DMS53 treated with DMSO at 0.1 percent for 48 hours (cell line): Measurements from ENCODE around the gene CEP20.

Experiments
- DNase-seq: peaks from one replicate; lab custom pipeline; 2025; ENCODE audit not compliant: unreplicated experiment; lab: John Stamatoyannopoulos, UW

Gene CEP20

DNA sequence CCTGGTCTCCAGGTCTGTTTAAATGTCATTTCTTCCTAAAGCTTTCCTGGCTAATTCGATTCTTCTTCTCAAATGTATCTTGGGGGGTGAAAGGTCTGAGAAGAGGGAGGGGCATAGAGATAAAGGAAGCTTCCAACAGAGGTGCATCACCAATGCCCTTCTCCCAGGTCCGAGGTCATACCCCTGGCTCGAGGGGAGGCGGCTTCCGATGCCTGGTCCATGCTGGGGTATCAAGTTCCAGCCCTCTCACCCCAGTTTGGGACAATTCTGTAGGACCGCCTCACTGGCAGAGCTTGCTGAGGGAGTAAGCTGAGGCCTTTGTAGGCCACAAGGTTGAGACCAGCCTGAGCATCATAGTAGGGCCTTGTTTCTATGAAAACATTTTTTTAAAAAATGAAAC, 10.3 kb upstream of the CEP20 start:
- DNase-seq: no peak

DNA sequence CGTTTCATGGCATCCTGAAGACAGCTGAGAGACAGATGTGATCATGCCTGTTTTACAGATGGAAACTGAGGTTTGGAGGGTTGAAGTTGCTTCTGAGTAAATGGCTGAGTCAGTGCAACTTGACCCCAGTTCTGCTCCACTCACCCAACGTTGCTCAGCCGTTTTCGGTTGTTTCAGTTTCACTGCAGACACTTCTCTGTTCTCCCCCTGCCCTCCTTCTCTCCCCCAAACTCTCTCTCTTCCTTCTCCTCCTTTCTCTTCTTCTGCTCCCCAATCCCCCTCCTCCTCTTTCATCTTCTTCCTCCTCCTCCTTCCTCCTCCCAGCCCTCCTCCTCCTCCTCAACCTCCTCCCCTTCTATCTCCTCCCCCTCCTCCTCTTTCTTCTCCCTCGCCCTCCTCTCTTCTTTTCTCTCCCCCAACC, 9.4 kb upstream of the CEP20 start:
- no peak for DNase-seq

DNA sequence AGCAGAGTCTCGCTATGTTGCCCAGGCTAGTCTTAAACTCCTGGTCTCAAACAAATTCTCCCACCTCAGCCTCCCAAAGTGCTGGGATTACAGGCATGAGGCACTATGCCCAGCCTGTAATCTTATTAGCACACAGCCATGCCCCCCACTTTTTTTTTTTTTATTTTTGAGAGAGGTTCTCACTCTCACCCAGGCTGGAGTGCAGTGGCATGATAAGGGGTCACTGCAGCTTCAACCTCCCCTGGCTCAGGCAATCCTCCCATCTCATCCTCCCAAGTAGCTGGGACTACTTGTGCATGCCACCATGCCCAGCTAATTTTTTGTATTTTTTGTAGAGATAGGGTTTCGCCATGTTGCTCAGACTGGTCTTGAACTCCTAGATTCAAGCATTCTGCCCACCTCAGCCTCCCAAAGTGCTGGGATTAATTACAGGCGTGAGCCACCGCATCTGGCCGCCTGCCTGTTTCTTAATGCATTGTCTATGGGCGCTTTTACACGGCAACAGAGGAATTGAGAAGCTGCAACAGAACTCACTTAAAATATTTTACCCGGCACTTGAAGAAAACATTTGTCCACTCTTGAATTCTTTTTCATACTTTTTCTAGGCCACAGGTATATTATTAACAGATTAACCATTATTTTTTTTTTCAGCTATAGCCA, 8.8 kb upstream of the CEP20 start:
- no peak for DNase-seq

DNA sequence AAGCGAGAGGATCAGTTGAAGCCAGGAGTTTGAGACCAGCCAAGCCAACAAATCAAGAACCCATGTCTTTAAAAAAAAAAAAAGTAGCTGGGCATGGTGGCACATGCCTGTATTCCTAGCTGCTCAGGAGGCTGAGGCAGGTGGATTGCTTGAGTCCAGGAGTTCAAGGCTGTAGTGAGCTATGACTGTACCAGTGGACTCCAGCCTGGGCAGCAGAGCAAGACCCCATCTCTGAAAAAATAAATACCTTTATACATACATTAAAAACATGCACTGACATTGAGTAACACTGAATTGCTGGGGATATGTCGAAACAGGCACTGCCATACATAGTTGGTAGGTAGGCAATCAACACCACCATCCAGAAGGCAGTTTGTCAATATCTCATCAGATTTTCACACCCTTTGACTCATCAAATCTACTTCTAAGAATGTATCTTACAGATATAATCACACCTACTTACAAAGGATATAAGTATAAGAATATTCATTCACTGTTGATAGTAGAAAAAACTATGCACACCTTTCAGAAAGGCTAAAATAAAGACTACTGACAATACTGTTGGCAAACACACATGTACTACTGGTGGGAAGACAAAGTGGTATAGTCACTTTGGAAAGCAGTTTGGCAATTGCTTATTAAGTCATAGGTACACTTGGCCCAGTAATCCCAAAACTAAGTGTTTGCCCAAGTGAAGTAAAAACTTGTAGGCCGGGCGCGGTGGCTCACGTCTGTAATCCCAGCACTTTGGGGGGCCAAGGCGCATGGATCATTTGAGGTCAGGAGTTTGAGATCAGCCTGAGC, 6.4 kb upstream of the CEP20 start:
- no peak for DNase-seq

DNA sequence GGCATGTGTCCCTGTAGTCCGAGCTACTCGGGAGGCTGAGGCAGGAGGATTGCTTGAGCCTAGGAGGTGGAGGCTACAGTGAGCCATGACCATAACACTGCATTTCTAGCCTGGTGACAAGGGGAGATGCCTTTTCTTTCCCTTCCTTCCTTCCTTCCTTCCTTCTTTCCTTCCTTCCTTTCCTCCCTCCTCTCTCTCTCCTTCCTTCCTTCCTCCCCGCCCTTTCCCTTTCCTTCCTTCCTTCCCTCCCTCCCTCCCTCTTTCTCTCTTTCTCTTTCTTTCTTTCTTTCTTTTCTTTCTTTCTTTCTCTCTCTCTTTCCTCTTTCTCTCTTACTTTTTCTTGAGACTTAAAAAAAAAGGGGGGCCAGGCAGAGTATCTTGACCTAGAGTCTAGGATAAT, 3.1 kb upstream of the CEP20 start:
- DNase-seq: no peak

DNA sequence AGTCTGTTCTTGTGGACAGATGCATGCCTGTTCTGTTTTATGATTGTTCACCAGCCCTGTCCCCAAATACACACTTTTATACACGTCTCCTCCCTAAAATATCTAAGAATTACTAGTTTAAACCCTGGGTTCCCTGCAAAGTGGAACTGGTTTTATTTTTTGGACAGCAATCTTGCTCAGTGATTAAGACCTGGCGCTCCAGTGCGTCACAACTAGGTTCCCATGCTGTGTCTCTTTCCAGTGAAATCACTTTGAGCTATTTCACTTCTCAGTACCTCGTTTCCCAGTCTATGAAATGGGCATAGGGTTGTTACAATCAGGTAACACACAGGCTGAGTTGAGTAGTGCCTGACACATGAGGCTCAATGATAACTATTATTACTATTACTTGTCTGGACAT, 1.1 kb downstream of the CEP20 start:
- DNase-seq: no peak

DNA sequence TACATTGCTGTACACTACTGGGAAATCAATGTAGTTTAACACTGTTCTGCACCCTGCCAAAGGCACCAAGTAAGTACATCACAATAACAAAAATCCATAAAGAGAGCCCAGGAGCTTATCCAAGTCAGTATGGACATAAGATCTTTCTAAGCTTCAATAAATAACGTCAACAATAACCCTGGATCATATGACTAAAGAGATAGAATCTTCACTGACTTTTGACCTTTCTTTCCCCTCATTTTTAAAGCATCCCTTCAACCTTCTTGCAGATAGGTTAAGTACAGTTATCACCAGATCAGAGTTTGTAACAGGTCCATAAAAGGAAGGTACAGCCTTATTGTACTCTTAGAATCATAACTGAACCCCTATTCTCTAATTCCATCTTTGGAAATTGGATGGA, 2.3 kb downstream of the CEP20 start:
- no peak for DNase-seq

DNA sequence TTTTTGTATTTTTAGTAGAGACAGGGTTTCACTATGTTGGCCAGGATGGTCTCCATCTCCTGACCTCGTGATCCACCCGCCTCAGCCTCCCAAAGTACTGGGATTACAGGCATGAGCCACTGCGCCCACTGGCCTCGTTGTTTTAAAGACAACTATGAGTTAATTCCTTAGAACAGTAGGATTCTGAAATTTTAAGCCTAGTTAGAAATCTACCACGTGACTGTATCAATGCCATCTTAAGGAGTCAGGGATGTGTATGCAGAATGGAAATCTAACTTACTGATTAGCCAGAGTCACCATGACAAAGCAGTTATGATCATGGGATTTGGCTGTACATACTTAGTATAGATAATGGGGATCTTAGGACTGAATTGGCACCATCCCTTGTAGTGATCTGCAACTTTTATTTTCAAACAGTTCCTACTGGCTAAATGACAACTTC, 2.8 kb downstream of the CEP20 start:
- DNase-seq: no peak

DNA sequence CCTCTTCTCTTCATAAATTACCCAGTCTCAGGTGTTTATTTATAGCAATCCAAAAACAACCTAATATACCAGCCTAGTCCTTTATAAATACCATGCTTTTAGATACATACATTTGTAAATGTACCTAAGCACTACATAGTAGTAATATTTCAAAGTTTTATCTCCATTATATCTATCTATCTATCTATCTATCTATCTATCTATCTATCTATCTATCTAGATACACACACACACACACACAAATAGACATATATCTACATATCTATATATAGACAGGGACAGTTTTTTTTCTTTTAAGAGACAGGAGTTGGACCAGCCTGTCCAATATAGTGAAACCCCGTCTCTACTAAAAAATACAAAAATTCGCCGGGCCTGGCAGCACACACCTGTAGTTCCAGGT, 5.8 kb downstream of the CEP20 start:
- DNase-seq: no peak

DNA sequence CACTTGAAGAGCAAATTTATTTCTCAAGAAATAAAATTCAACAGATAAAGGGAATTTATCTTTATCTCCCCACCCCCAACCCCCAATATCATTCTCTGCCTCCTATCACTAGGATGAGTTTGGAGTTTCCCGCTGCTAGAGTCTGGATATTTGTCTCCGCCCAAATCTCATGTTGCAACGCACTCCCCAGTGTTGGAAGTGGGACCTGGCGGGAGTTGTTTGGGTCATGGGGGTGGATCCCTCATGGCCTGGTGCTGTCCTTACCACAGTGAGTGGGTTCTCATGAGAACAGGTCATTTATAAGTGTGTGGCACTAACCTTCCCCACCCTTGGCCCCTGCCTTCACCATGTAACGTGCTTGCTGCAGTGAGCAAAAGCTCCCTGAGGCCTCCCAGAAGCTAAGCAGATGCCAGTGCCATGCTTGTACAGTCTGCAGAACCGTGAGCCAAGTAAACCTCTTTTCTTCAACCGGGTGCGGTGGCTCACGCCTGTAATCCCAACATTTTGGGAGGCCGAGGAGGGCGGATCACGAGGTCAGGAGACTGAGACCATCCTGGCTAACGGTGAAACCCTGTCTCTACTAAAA, 6.5 kb downstream of the CEP20 start:
- DNase-seq: no peak

DNA sequence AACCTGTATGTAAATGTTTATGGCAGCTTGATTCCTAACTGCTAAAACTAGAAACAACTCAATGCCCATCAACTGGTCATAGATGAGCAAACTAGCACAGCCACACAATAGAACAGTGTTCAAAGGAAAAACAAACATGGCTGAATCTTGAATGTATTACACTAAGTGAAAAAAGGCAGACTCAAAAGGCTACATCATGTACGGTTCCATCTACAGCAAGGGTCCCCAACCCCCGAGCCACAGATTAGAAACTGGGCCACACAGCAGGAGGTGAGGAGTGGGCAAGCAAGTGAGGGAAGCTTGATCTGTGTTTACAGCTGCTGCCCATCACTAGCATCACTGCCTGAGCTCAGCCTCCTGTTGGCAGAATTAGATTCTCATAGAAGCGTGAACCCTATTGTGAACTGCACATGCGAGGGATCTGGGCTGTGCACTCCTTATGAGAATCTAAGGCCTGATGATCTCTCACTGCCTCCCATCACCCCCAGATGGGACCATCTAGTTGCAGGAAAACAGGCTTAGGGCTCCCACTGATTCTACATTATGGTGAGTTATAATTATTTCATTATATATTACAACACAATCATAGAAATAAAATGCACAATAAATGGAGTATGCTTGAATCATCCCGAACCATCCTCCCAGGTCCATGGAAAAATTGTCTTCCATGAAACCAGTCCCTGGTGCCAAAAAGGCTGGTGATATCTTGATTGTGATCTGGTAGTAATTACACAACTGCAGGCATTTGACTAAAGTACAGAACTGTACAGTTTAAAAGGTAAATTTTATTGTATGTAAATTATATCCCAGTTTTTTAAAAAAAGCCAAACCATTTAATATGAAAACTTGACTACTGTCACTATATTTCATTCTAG, 7.7 kb downstream of the CEP20 start:
- no peak for DNase-seq

DNA sequence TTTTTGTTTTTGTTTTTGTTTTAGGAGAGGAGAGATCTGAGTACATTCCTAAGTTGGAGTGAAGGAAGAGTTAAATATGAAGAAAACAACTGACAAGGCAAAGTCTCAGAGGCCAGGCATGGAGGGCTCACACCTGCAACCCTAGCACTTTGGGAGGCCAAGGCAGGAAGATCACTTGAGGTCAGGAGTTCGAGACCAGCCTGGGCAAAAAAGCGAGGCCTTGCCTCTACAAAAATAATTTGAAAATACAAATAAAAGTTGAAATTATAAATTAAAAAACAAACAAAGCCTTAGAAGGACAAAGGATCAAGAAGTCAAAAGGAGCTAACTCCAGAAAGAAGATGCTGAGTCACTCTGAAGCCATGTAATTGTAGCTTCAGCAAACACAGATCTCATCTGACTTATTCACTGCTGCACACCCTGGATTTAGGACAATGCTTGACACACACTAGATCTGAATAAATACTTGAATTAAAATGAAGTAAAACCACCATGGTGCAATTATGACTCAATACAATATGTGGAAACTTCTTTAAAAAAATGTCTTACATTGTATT, 9.1 kb downstream of the CEP20 start:
- DNase-seq: peak; percentile 26

DNA sequence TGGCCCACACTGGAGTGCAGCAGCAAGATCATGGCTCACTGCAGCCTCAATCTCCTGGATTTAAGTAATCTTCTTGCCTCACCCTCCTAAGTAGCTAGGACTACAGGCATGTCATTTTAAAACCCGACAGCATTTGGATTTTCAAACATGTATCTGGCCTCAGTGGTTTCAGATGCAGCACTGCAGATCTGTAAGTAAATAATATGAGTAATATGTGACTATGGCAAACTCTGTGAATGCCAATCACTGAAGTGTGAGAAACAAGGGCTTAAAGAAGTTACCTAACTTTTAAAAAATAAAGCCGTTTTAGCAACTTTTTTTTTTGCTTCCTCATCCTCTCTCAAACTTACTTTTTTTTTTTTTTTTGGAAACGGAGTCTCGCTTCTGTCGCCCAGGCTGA, 11.9 kb downstream of the CEP20 start:
- no peak for DNase-seq

DNA sequence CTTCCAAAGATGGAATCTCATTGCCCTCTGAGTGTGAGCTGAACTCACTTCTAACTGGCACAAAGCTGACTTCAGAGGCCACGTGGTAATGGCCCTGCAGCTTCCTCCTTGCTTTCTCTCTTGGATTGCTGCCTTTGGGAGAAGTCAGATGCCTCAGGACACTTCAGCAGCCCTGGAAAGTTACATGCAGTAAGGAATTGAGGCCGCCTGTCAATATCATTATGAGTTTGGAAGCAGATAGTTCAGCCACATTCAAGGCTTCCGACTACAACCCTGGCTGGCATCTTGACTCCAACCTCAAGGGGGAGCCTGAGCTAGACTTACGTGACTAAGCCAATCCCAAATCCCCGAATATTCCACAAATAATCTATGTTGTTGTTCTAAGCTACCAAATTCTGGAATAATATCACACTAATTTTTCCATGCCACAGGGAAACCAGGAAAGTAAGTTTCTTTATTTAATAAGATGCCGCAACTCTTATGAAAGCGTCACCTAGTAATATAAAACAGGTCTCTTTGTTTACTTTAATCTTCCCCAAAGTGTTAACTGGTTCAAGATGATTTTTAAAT, 13.6 kb downstream of the CEP20 start:
- no peak for DNase-seq

DNA sequence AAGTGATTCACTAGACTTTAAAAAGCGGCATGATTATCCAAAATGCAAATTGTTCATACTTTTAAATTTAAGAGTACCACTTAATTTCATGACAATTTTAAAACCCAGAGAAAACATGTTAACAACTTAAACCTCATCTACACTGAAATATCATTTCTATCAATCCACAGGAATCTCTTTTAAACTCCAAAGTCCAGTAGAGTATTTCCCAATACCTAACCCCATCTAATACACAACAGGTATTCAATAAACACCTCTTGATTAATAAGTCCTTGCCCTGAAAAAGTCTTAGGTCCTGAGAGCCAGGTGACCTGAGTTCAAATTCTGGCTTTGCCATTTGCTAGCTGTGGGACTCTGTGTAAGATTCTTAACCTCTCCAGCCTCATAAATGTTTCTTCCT, 14.7 kb downstream of the CEP20 start:
- DNase-seq: no peak

DNA sequence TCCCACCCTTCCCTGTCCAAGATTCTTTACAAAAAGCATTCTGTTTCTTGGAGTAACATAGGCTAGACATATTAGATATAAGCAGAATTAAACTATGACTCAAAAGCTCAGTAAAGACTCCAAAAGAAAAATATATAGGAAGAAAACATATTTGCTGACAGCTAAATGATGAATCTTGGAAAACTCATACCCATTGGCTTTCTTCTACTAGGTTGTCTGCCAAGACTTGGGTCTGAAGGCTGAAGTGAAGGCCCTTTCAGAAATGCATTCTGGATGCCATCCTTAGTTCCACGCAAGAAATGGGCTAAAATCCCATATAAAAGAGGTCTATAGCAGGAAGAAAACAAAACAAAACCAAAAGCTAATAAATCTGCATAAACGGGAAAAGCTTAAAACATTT, 15.1 kb downstream of the CEP20 start:
- no peak for DNase-seq

DNA sequence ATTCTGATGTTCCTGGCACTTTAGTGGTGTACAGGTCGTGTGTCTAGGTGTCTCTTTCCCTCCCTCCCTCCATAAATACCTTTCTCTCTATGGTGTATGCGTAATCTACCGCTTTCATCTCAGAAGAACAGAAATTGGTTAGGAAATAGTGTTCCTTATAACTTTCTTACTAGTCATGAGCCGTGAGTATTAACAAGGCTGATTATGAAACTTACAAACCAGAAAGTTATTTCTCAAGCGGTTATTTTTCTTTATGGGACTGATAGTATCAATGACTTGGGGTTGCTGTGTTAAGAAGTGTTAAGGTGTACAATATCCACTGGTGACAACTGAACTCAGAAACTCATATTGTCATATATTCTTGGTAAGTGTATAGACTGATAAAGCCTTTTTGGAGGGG, 18.4 kb downstream of the CEP20 start:
- DNase-seq: no peak

DNA sequence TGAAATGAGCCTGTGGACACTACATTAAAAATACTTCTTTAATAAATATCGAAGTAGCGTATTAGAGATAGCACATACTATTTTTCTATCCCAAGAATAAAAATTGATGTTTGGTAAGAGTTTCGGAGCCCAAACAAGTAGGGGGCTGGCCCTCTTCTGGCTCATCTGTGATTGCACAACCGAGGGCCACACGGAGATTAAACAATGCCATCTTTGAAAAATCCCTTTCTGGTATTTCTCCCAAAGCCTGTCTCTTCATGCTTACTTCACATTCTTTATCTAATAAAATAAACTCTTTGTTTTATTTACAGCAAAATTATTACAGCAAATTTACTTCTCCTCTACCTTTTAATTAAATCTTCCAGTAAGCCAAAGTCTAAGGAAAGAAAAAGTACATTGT, 22.0 kb downstream of the CEP20 start:
- DNase-seq: no peak

DNA sequence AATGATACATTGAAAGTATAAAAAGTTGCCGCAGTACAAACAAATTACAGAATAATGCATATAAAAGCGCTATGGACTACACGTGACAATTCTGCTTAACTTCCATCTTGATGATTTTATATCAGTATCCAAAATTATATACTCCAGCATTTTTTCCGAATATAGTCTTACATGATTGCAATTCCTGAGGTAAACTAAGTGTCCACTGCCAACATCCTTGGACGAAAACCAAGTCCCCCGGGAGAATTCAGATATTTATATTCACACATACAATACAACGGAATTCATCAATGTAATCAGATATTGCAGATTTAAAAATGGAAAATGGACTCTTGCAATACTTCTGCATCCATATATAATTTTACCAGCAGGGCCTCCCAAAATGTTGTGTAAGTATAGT, 22.7 kb downstream of the CEP20 start:
- DNase-seq: no peak

DNA sequence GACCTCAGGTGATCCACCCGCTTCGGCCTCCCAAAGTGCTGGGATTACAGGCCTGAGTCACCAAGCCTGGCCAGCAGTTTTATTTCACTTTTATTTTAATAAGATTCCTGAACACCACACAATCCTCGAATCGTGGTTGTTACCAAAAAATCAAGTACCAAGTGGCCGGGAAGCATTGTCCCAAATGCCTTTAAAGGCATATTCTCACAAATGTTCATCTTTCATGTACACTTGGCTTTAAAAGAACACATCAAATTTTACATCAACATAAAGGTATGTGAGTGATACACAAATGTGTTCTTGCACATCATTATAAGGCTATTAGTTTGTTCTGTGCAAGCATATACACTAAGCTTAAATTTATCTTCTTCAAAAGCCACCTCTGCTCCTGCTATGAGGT, 23.5 kb downstream of the CEP20 start:
- no peak for DNase-seq

DNA sequence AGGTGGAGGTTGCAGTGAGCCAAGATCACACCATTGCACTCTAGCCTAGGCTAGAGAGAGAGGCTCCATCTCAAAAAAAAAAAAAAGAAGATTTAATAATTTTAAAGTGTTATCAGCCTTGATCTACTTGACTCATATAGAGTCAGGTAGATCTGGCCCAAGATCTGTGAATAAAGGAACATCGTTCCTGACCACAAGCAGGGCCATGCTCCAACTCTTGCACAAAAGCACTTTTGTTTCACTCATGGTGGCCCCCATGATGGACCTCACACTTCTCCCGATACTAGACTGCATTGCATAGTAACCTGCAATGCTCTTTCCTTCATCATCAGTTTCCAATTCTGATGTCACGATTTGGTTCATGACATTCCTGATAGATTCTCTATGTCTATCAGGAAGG, 26.4 kb downstream of the CEP20 start:
- no peak for DNase-seq
